ENCODE measurements around the gene TMEM165. TPM values are rescaled to one million over a fixed set of nuclear protein-coding genes. Genes with fewer than 3 reads are reported as not detected.

The TMEM165 gene
- total RNA-seq, 2 donors from 2014 or later, result 70.0 to 80.0 TPM

- no peaks in the 10 kb centered on the region for H3K9me3 ChIP-seq
- no peak overlapping the region for H3K27ac ChIP-seq
- H3K36me3 ChIP-seq, result no peaks in the 10 kb centered on the region
- no peak overlapping the region for H3K4me3 ChIP-seq
- H3K4me1 ChIP-seq, result no peaks in the 10 kb centered on the region
- H3K27me3 ChIP-seq, result no peaks in the 10 kb centered on the region
- no peak for TF ChIP-seq CTCF (IDR thresholded peaks at IDR 0.05)
- intact Hi-C loops (cut with DNase I), result no loop called here
- no peak overlapping the region for H3K9ac ChIP-seq (ENCODE audit: low read depth in 2 of 2, low read length in 2 of 2)
- no peak for DNase-seq
Observed at GRCh38 chr4:55386840-55387239, 8.9 kb upstream of the TMEM165 start.

- TF ChIP-seq CTCF (IDR thresholded peaks at IDR 0.05), result no peak
- Histone ChIP-seq H3K27ac (no peak overlapping the region), H3K4me3 (no peak overlapping the region), H3K36me3 (no peaks in the 10 kb centered on the region), H3K9ac (ENCODE audit: low read depth in 2 of 2, low read length in 2 of 2) (no peak overlapping the region), H3K9me3 (no peaks in the 10 kb centered on the region), H3K27me3 (no peaks in the 10 kb centered on the region), H3K4me1 (no peaks in the 10 kb centered on the region)
- DNase-seq, result peak; percentile 31
- intact Hi-C loops (cut with DNase I), result no loop called here
Observed at GRCh38 chr4:55393461-55394320, 2.1 kb upstream of the TMEM165 start.

- no peaks in the 10 kb centered on the region for H3K36me3 ChIP-seq
- peak overlapping the region; percentile 82 to 92 for H3K9ac ChIP-seq (ENCODE audit: low read depth in 2 of 2, low read length in 2 of 2)
- H3K9me3 ChIP-seq, result no peaks in the 10 kb centered on the region
- intact Hi-C loops (cut with DNase I), result loop anchor here (5.0 kb wide), 1 partner anchor 48 kb away; the partner anchor contains the start of gene SRD5A3
- peak overlapping the region; percentile 100 for H3K27ac ChIP-seq
- TF ChIP-seq CTCF (IDR thresholded peaks at IDR 0.05), result no peak
- DNase-seq, result no peak
- peak overlapping the region; percentile 97 for H3K4me3 ChIP-seq
- peaks cover 9% of the 10 kb centered on the region for H3K4me1 ChIP-seq
- no peaks in the 10 kb centered on the region for H3K27me3 ChIP-seq
Observed at GRCh38 chr4:55395218-55395528, 584 bp upstream of the TMEM165 start.

- H3K4me1 ChIP-seq, result peaks cover 9% of the 10 kb centered on the region
- intact Hi-C loops (cut with DNase I), result loop anchor here (5.0 kb wide), 1 partner anchor 49 kb away; the partner anchor contains the start of gene SRD5A3
Observed at GRCh38 chr4:55396308-55397125, 760 bp downstream of the TMEM165 start.

More at GRCh38 chr4:55396308-55397125, 760 bp downstream of the TMEM165 start:
- H3K9ac ChIP-seq (ENCODE audit: low read depth in 2 of 2, low read length in 2 of 2), result peak overlapping the region; percentile 82 to 92
- TF ChIP-seq CTCF (IDR thresholded peaks at IDR 0.05), result no peak
- H3K27ac ChIP-seq, result peak overlapping the region; percentile 100
- peak overlapping the region; percentile 97 for H3K4me3 ChIP-seq
- no peaks in the 10 kb centered on the region for H3K9me3 ChIP-seq
- peak; percentile 59 for DNase-seq
- no peaks in the 10 kb centered on the region for H3K36me3 ChIP-seq
- no peaks in the 10 kb centered on the region for H3K27me3 ChIP-seq
